GDM1 (cell line): ENCODE measurements around the gene ZNF200.

ENCODE experiments used
- DNase-seq: peaks from one replicate; lab custom pipeline; 2025; lab: John Stamatoyannopoulos, UW

ZNF200 gene

GRCh38 chr16:3175157-3176093 lies 59.5 kb downstream of the ZNF200 start:
- no peak for DNase-seq

- DNase-seq = no peak
Observed at GRCh38 chr16:3174618-3175148, 60.3 kb downstream of the ZNF200 start.

GRCh38 chr16:3173892-3174617 lies 60.9 kb downstream of the ZNF200 start:
- peak; percentile 46 for DNase-seq
